WERI-Rb-1 (cell line): ENCODE measurements around the gene CPNE6.
A peak's percentile ranks its signal among the peaks of the same experiment; 100 is the strongest.
"Not testable (repeated sequence)": the region's sequence is repeated elsewhere in the genome, so short reads cannot be mapped to it uniquely, and the experiment has no call there.

Experiments
- DNase-seq: peaks from one replicate; pipeline ENCODE4 v3.0.0-alpha.2; 2020
- H3K27ac ChIP-seq: fragments of 250-450 bp; sonication (Bioruptor Pico); 2 replicates; pipeline ENCODE4 v1.5.1; 2020; ENCODE audit warnings: mild to moderate bottlenecking, moderate library complexity
- H3K27me3 ChIP-seq: fragments of 250-450 bp; sonication (Bioruptor Pico); 2 replicates; pipeline ENCODE4 v1.5.1; 2021; ENCODE audit warnings: mild to moderate bottlenecking, low read depth, moderate library complexity; ENCODE audit not compliant: insufficient read depth, severe bottlenecking
- H3K36me3 ChIP-seq: fragments of 250-450 bp; sonication (Bioruptor Pico); 2 replicates; pipeline ENCODE4 v1.5.1; 2020; ENCODE audit warnings: mild to moderate bottlenecking, moderate library complexity
- H3K4me3 ChIP-seq: 2 replicates; pipeline ENCODE4 v1.5.1; 2011; ENCODE audit warnings: low read depth, mild to moderate bottlenecking, control low read depth, low read length
- H3K9me3 ChIP-seq: fragments of 250-450 bp; sonication (Bioruptor Pico); 2 replicates; pipeline ENCODE4 v1.5.1; 2021; ENCODE audit warnings: mild to moderate bottlenecking, moderate library complexity; ENCODE audit not compliant: severe bottlenecking
- TF ChIP-seq, protein P1 (sequence below): IDR thresholded peaks from 2 replicates; pipeline ENCODE4 v1.5.1; 2011; ENCODE audit warnings: low read depth, mild to moderate bottlenecking, control low read depth, inconsistent platforms, low read length

The CPNE6 gene

DNA sequence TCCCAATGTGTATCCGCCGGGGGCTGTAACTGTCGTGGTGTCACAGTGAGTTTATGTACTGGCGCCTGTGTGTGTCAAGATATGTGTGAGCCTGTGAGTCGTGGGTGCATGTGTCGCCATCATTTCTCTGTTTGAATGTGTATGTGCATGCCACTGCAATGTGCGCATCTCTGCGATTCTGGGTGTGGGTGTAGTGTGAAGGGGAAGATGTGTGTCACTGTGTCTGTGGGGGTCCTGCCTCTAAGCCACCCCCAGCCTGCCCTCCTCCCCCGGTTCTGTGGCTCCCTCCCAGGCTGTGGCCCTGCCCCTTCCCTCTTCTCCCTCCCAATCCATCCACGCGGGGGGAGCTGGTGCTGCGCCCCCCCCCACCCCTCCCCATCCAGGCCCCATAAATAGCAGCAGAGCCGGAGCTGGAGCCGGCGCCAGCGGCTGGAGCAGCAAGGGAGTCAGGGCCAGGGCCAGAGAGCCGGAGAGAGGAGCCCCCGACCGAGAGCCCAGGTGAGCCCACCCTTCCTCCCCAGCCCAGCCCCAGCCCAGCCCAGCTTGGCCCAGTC, at the start of gene CPNE6:
TSS of gene CPNE6 (plus strand) at position 419 of the 554 bp plus-strand sequence. CDS start 1,375 bp downstream, outside the sequence.
- Histone ChIP-seq H3K27ac (no peak within 1 kb of the TSS; the same call in none of the 2 replicates), H3K36me3 (no peaks in the 10 kb centered on the region), H3K4me3 (no peak within 1 kb of the TSS), H3K9me3 (no peaks in the 10 kb centered on the region), H3K27me3 (no peaks in the 10 kb centered on the region)
- DNase-seq: no peak
- TF ChIP-seq, protein P1, sequence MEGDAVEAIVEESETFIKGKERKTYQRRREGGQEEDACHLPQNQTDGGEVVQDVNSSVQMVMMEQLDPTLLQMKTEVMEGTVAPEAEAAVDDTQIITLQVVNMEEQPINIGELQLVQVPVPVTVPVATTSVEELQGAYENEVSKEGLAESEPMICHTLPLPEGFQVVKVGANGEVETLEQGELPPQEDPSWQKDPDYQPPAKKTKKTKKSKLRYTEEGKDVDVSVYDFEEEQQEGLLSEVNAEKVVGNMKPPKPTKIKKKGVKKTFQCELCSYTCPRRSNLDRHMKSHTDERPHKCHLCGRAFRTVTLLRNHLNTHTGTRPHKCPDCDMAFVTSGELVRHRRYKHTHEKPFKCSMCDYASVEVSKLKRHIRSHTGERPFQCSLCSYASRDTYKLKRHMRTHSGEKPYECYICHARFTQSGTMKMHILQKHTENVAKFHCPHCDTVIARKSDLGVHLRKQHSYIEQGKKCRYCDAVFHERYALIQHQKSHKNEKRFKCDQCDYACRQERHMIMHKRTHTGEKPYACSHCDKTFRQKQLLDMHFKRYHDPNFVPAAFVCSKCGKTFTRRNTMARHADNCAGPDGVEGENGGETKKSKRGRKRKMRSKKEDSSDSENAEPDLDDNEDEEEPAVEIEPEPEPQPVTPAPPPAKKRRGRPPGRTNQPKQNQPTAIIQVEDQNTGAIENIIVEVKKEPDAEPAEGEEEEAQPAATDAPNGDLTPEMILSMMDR: no peak

DNA sequence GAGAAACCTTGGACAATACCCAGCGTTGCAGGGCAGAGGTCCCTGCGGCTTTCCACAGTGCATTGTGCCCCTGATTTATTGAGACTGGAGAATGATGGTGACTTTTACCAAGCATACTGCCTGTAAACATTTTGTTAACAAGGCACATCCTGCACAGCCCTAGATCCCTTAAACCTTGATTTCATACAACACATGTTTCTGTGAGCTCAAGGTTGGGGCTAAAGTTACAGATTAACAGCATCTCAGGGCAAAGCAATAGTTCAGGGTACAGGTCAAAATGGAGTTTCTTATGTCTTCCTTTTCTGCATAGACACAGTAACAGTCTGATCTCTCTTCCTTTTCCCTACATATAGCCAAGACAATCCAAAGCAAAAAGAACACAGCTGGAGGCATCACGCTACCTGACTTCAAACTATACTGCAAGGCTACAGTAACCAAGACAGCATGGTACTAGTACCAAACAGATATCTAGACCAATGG, 46.4 kb upstream of the CPNE6 start:
- H3K27me3 ChIP-seq, H3K9me3 ChIP-seq, H3K27ac ChIP-seq, DNase-seq, H3K36me3 ChIP-seq, H3K4me3 ChIP-seq: not testable (repeated sequence)

DNA sequence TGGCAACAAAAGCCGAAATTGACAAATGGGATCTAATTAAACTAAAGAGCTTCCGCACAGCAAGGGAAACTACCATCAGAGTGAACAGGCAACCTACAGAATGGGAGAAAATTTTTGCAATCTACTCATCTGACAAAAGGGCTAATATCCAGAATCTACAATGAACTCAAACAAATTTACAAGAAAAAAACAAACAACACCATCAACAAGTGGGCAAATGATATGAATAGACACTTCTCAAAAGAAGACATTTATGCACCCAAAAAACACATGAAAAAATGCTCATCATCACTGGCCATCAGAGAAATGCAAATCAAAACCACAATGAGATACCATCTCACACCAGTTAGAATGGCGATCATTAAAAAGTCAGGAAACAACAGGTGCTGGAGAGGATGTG, 41.7 kb upstream of the CPNE6 start:
- H3K27me3 ChIP-seq, H3K4me3 ChIP-seq, H3K9me3 ChIP-seq, H3K36me3 ChIP-seq, DNase-seq, H3K27ac ChIP-seq: not testable (repeated sequence)

DNA sequence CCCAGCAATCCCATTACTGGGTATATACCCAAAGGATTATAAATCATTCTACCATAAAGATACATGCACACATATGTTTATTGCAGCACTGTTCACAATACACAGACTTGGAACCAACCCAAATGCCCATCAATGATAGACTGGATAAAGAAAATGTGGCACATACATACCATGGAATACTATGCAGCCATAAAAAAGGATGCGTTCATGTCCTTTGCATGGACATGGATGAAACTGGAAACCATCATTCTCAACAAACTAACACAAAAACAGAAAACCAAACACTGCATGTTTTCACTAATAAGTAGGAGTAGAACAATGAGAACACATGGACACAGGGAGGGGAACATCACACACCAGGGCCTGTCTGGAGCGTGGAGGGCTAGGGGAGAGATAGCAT, 40.0 kb upstream of the CPNE6 start:
- not testable (repeated sequence) for H3K9me3 ChIP-seq

DNA sequence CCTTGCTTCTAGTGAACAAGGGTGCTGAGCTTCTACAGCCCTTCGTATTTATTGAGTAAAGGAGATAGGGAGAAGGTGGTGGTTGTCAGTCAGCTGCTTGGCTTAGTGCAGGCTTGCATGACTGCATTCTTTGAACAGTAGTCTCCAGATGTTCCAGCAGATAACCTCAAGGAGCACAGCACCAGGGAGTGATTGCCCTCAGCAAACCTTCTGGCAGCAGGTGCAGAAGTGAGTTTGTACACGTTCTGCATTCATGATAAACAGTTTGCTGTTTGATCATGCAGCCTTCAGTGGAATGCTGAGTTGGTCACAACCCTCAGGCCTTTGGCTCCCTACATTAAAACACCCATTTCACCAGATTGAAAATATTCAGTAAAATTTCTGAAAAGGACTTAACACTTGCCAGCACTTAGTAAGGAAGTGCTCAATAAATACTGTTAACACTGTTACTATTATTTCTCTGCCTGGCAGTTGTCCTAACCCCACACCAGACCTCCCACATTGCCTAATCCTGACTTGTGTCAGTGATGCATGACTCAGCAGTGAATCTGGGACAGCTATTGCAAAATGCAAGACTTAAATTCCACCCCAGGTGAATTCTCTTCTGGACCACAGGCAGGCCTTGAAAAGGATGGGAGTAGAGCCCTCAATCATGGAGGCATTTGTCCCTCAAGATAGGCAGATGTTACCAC, 38.5 kb upstream of the CPNE6 start:
- Histone ChIP-seq H3K36me3 (no peaks in the 10 kb centered on the region), H3K27ac (no peak overlapping the region), H3K4me3 (no peak overlapping the region), H3K27me3 (no peaks in the 10 kb centered on the region), H3K9me3 (peaks cover 9% of the 10 kb centered on the region)
- TF ChIP-seq, protein P1: no peak
- DNase-seq: no peak

More for the DNA sequence above, 40.0 kb upstream of the CPNE6 start:
- not testable (repeated sequence) for DNase-seq, H3K27ac ChIP-seq, H3K27me3 ChIP-seq, H3K36me3 ChIP-seq, H3K4me3 ChIP-seq

DNA sequence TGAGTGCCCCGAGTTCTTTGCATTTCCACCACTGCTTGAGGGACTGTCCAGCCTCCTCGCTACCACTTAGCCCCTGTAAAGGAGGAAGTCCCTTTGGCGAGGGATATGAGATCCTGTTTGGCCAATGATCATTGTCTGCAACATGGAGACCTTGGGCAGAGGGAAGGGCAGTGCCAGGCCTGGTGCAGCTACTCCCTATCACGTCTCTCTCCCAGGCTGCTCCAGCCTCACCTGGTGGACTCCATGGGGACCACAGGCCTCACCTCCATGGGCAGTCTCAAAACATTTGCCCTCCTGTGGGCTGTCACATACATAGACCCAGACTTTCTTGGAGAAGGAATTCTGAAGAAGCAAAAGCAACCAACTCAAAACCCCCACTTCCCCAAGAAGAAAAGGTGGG, 35.6 kb upstream of the CPNE6 start:
- not testable (repeated sequence) for DNase-seq
- H3K27ac ChIP-seq: peak overlapping the region; percentile 73

More for the DNA sequence above, 35.6 kb upstream of the CPNE6 start:
- peak overlapping the region; percentile 58 for H3K4me3 ChIP-seq
- H3K27me3 ChIP-seq, H3K9me3 ChIP-seq, H3K36me3 ChIP-seq: not testable (repeated sequence)
- TF ChIP-seq, protein P1: 0 out of 2 replicates have a peak, but pooled peaks have one; percentile 3
